Gastrocnemius medialis (tissue), 4 donors: ENCODE data around the gene AIF1L. TPM values are rescaled to one million over a fixed set of nuclear protein-coding genes. Genes with fewer than 3 reads are reported as not detected.

Experiments
- ATAC-seq, 2 donors: fragments of 150-250 bp; one replicate each; pipeline ENCODE4 v1.9.1; 2016
- DNase-seq, 2 donors: peaks; one replicate each; pipeline ENCODE4 v3.0.0-alpha.2; 2019
- H3K27ac ChIP-seq, 4 donors: fragments of 200-600 bp; sonication (generic); 1 replicate in 1 of 4; 2 replicates in 3 of 4; pipeline ENCODE4 v1.5.1; 2016 to 2018; ENCODE audit warnings: mild to moderate bottlenecking in 2 of 4, moderate library complexity in 1 of 4
- H3K27me3 ChIP-seq, 3 donors: fragments of 200-600 bp; sonication (generic) in 2 of 3; 1 replicate in 1 of 3; 2 replicates in 2 of 3; pipeline versions ENCODE4 v1.5.1 to v1.6.0; 2016 to 2019; ENCODE audit warnings: mild to moderate bottlenecking in 1 of 3, moderate library complexity in 1 of 3
- H3K36me3 ChIP-seq, 2 donors: fragments of 200-600 bp; sonication (generic) in 1 of 2; one replicate each; pipeline ENCODE4 v1.5.1; 2017 to 2018
- H3K4me1 ChIP-seq, 2 donors: fragments of 200-600 bp; sonication (generic) in 1 of 2; one replicate each; pipeline ENCODE4 v1.5.1; 2016 to 2017; ENCODE audit warnings: mild to moderate bottlenecking in 2 of 2
- H3K4me3 ChIP-seq, 4 donors: fragments of 200-600 bp; sonication (generic) in 3 of 4; 1 replicate in 1 of 4; 2 replicates in 3 of 4; pipeline ENCODE4 v1.5.1; 2016 to 2019; ENCODE audit warnings: mild to moderate bottlenecking in 2 of 4
- H3K9me3 ChIP-seq, 3 donors: fragments of 200-600 bp; sonication (generic) in 2 of 3; 1 replicate in 1 of 3; 2 replicates in 2 of 3; pipeline ENCODE4 v1.5.1; 2016 to 2019
- CTCF ChIP-seq, 5 experiments: fragments of 450-650 bp in 3 of 5; fragments of 200-600 bp in 2 of 5; sonication (generic) in 2 of 5; IDR thresholded peaks in 4 of 5; conservative IDR thresholded peaks in 1 of 5; 1 replicate in 4 of 5; 2 replicates in 1 of 5; pipeline ENCODE4 v1.5.1; 2016 to 2019; ENCODE audit warnings: antibody characterized with exemption in 5 of 5, mild to moderate bottlenecking in 3 of 5, moderate library complexity in 3 of 5
- POLR2A ChIP-seq, 2 donors: fragments of 450-650 bp; IDR thresholded peaks; one replicate each; pipeline ENCODE4 v1.6.1; 2017; ENCODE audit warnings: antibody characterized with exemption in 2 of 2, mild to moderate bottlenecking in 2 of 2, moderate library complexity in 2 of 2
- in situ Hi-C, 4 donors: fragments of 200-750 bp; cut with MboI; loops; one replicate each; pipeline versions ENCODE4 v1.15.0 to v1.8.0; 2017; ENCODE audit warnings: low sequenced_read_pairs in 4 of 4
- intact Hi-C: fragments of 100-400 bp; cut with DNase I; formaldehyde crosslinking; loops from one replicate; pipeline ENCODE4 v1.15.1; 2023; ENCODE audit warnings: low total_unique reads
- total RNA-seq, 4 donors: library from RNA; depleted of rRNA; stranded (reverse); fragments of >200 nt; gene quantifications; one replicate each; pipeline versions ENCODE4 v1.1.0 to v1.2.3, GENCODE V29; 2016

AIF1L gene
- total RNA-seq, 4 donors from 2014 or later: 7.5 to 10.6 (median 8.9) TPM

GRCh38 chr9:131146186-131146585 is 49.9 kb downstream of the AIF1L start:
- Histone ChIP-seq H3K27ac (no peak overlapping the region), H3K4me1 (no peaks in the 10 kb centered on the region), H3K27me3 (no peaks in the 10 kb centered on the region), H3K9me3 (no peaks in the 10 kb centered on the region), H3K36me3 (peaks cover 3 to 94% of the 10 kb centered on the region in 2 donors), H3K4me3 (no peak overlapping the region)
- in situ Hi-C loops: loop anchor here in 1 of 4 donors (25.0 kb wide), 1 partner anchor 1141 kb away; no protein-coding TSS in a partner anchor
- intact Hi-C loops: no loop called here
- no peak for ATAC-seq
- no peak for TF ChIP-seq CTCF (IDR thresholded peaks at IDR 0.05 in 4 of 5, conservative IDR thresholded peaks at IDR 0.05 in 1 of 5)
- no peak for TF ChIP-seq POLR2A (IDR thresholded peaks at IDR 0.05)
- DNase-seq: no peak

GRCh38 chr9:131148276-131148675 is 51.9 kb downstream of the AIF1L start:
- no peaks in the 10 kb centered on the region for H3K27me3 ChIP-seq
- TF ChIP-seq POLR2A (IDR thresholded peaks at IDR 0.05) (no peak), CTCF (IDR thresholded peaks at IDR 0.05 in 4 of 5, conservative IDR thresholded peaks at IDR 0.05 in 1 of 5) (no peak)
- H3K4me3 ChIP-seq: no peak overlapping the region
- DNase-seq (no peak), ATAC-seq (no peak)
- no peaks in the 10 kb centered on the region for H3K4me1 ChIP-seq
- no peaks in the 10 kb centered on the region for H3K9me3 ChIP-seq
- no peak overlapping the region for H3K27ac ChIP-seq
- in situ Hi-C loops: loop anchor here in 1 of 4 donors (25.0 kb wide), 1 partner anchor 1139 kb away; no protein-coding TSS in a partner anchor
- intact Hi-C loops: no loop called here
- H3K36me3 ChIP-seq: peaks cover 7 to 95% of the 10 kb centered on the region in 2 donors

GRCh38 chr9:131148966-131149687 is 52.8 kb downstream of the AIF1L start:
- Histone ChIP-seq H3K36me3 (peaks cover 7 to 94% of the 10 kb centered on the region in 2 donors), H3K9me3 (no peaks in the 10 kb centered on the region), H3K4me1 (no peaks in the 10 kb centered on the region), H3K27ac (no peak overlapping the region), H3K27me3 (no peaks in the 10 kb centered on the region), H3K4me3 (no peak overlapping the region)
- intact Hi-C loops (no loop called here), in situ Hi-C loops (loop anchor here in 1 of 4 donors (25.0 kb wide), 1 partner anchor 1138 kb away; no protein-coding TSS in a partner anchor)
- no peak for ATAC-seq
- TF ChIP-seq POLR2A (IDR thresholded peaks at IDR 0.05) (no peak), CTCF (IDR thresholded peaks at IDR 0.05 in 4 of 5, conservative IDR thresholded peaks at IDR 0.05 in 1 of 5) (no peak)
- no peak for DNase-seq

- in situ Hi-C loops: loop anchor here in 1 of 4 donors (25.0 kb wide), 1 partner anchor 1138 kb away; no protein-coding TSS in a partner anchor
- no peaks in the 10 kb centered on the region for H3K9me3 ChIP-seq
- TF ChIP-seq CTCF (IDR thresholded peaks at IDR 0.05 in 4 of 5, conservative IDR thresholded peaks at IDR 0.05 in 1 of 5) (no peak), POLR2A (IDR thresholded peaks at IDR 0.05) (no peak)
- ATAC-seq: no peak
- no peak overlapping the region for H3K27ac ChIP-seq
- H3K36me3 ChIP-seq: peaks cover 7 to 93% of the 10 kb centered on the region in 2 donors
- intact Hi-C loops: no loop called here
- no peak for DNase-seq
- no peaks in the 10 kb centered on the region for H3K4me1 ChIP-seq
- H3K4me3 ChIP-seq: no peak overlapping the region
- no peaks in the 10 kb centered on the region for H3K27me3 ChIP-seq
These were observed 53.3 kb downstream of the AIF1L start for GRCh38 chr9:131149688-131150053.
